GM19240 (cell line): ENCODE data around the gene LGALS9.
"Not testable (repeated sequence)": the region's sequence is repeated elsewhere in the genome, so short reads cannot be mapped to it uniquely, and the experiment has no call there.

ENCODE experiments used
- DNase-seq: peaks from one replicate; pipeline ENCODE4 v3.0.0; 2011; ENCODE audit warnings: low spot score; ENCODE audit not compliant: insufficient read length

Gene LGALS9

GRCh38 chr17:27629260-27629659 is 1.7 kb upstream of the LGALS9 start:
- DNase-seq, result not testable (repeated sequence)

GRCh38 chr17:27631411-27631760 is 398 bp downstream of the LGALS9 start:
- no peak for DNase-seq

- DNase-seq, result no peak
Measured at GRCh38 chr17:27631897-27632725, 1.1 kb downstream of the LGALS9 start.

- not testable (repeated sequence) for DNase-seq
Measured at GRCh38 chr17:27632766-27633165, 1.8 kb downstream of the LGALS9 start.

GRCh38 chr17:27633312-27634025 is 2.5 kb downstream of the LGALS9 start:
- no peak for DNase-seq

GRCh38 chr17:27634026-27634335 is 3.0 kb downstream of the LGALS9 start:
- no peak for DNase-seq

GRCh38 chr17:27634776-27635175 is 3.8 kb downstream of the LGALS9 start:
- DNase-seq, result no peak

GRCh38 chr17:27635275-27635823 is 4.4 kb downstream of the LGALS9 start:
- DNase-seq, result no peak

- DNase-seq, result not testable (repeated sequence)
Measured at GRCh38 chr17:27636005-27636520, 5.1 kb downstream of the LGALS9 start.

GRCh38 chr17:27637818-27638217 is 6.8 kb downstream of the LGALS9 start:
- not testable (repeated sequence) for DNase-seq

GRCh38 chr17:27638415-27638914 is 7.5 kb downstream of the LGALS9 start:
- not testable (repeated sequence) for DNase-seq

GRCh38 chr17:27640790-27641189 is 9.8 kb downstream of the LGALS9 start:
- DNase-seq, result no peak

GRCh38 chr17:27644586-27644985 is 13.6 kb downstream of the LGALS9 start:
- no peak for DNase-seq

- not testable (repeated sequence) for DNase-seq
Measured at GRCh38 chr17:27645621-27646020, 14.6 kb downstream of the LGALS9 start.

- no peak for DNase-seq
Measured at GRCh38 chr17:27646232-27646631, 15.2 kb downstream of the LGALS9 start.

- no peak for DNase-seq
Measured at GRCh38 chr17:27647765-27648164, 16.8 kb downstream of the LGALS9 start.

- DNase-seq, result not testable (repeated sequence)
Measured at GRCh38 chr17:27649111-27649571, 18.2 kb downstream of the LGALS9 start.

GRCh38 chr17:27649929-27650328 is 18.9 kb downstream of the LGALS9 start:
- DNase-seq, result no peak

GRCh38 chr17:27650836-27651235 is 19.8 kb downstream of the LGALS9 start:
- no peak for DNase-seq

GRCh38 chr17:27651411-27652345 is 20.7 kb downstream of the LGALS9 start:
- DNase-seq, result no peak

GRCh38 chr17:27653449-27653971 is 22.5 kb downstream of the LGALS9 start:
- DNase-seq, result not testable (repeated sequence)
